Activated CD8-positive, alpha-beta T cell treated with anti-CD3 and anti-CD28 coated beads, Interleukin-2, amount 10 ng/mL, durations not matched to agents 7 days and 5 days (primary cell): ENCODE measurements around the gene NBEAL2. TPM values are rescaled to one million over a fixed set of nuclear protein-coding genes. Genes with fewer than 3 reads are reported as not detected.

Experiments
- ATAC-seq: fragments of 150-1000 bp; cut with Tn5 transposase; one replicate; pipeline ENCODE4 v1.10.0; 2021; ENCODE audit warnings: moderate library complexity
- CTCF ChIA-PET: fragments of 350-600 bp; sonication (Branson Sonifier 250); formaldehyde crosslinking; loops from one replicate; lab custom pipeline; 2021; ENCODE audit warnings: antibody characterized with exemption; lab: Charles Lee
- POLR2A ChIA-PET: fragments of 350-600 bp; sonication (Branson Sonifier 250); formaldehyde crosslinking; loops from one replicate; lab custom pipeline; 2021; ENCODE audit warnings: antibody characterized with exemption; lab: Charles Lee
- DNase-seq: peaks from one replicate; pipeline ENCODE4 v3.0.0-alpha.2; 2020
- H3K27ac Mint-ChIP-seq: one replicate; pipeline ENCODE4 v1.8.0; 2021; ENCODE audit warnings: mild to moderate bottlenecking, mixed read lengths
- H3K27me3 Mint-ChIP-seq: one replicate; pipeline ENCODE4 v1.8.0; 2021; ENCODE audit warnings: low read depth, mixed read lengths
- H3K36me3 Mint-ChIP-seq: one replicate; pipeline ENCODE4 v1.8.0; 2021; ENCODE audit warnings: low read depth, mixed read lengths
- H3K4me1 Mint-ChIP-seq: one replicate; pipeline ENCODE4 v1.8.0; 2021; ENCODE audit warnings: low read depth, mixed read lengths
- H3K4me3 Mint-ChIP-seq: one replicate; pipeline ENCODE4 v1.8.0; 2021; ENCODE audit warnings: mild to moderate bottlenecking, mixed read lengths
- H3K9me3 Mint-ChIP-seq: one replicate; pipeline ENCODE4 v1.8.0; 2022; ENCODE audit warnings: mixed read lengths; ENCODE audit not compliant: insufficient read depth
- total RNA-seq, 2 experiments: library from RNA; stranded (reverse); gene quantifications; one replicate each; pipeline ENCODE4 v1.2.3, GENCODE V29; 2021

The NBEAL2 gene
- total RNA-seq, 2 experiments from 2014 or later: 206 to 212 TPM

- peak overlapping the region; percentile 87 for H3K4me3 Mint-ChIP-seq
- no peaks in the 10 kb centered on the region for H3K27me3 Mint-ChIP-seq
- peak overlapping the region; percentile 83 for H3K27ac Mint-ChIP-seq
- DNase-seq (peak; percentile 39), ATAC-seq (no peak)
- H3K9me3 Mint-ChIP-seq: no peaks in the 10 kb centered on the region
- peaks cover 29% of the 10 kb centered on the region for H3K36me3 Mint-ChIP-seq
- H3K4me1 Mint-ChIP-seq: peaks cover 60% of the 10 kb centered on the region
- CTCF ChIA-PET: interaction anchor here (1.2 to 3.0 kb wide), 4 partner anchors 13 to 71 kb away, joined by 3 to 14 read pairs (median 6); no protein-coding TSS in a partner anchor
- POLR2A ChIA-PET: interaction anchor here (0.5 to 4.7 kb wide), 16 partner anchors 8 to 345 kb away, joined by 3 to 22 read pairs (median 5); no protein-coding TSS in a partner anchor
Measured at GRCh38 chr3:46979958-46980497, 562 bp downstream of the NBEAL2 start.

- peak overlapping the region; percentile 64 for H3K4me3 Mint-ChIP-seq
- ATAC-seq: no peak
- CTCF ChIA-PET: interaction anchor here (2.6 to 3.0 kb wide), 2 partner anchors 59 to 73 kb away, joined by 9 to 14 read pairs; no protein-coding TSS in a partner anchor
- DNase-seq: no peak
- peak overlapping the region; percentile 63 for H3K27ac Mint-ChIP-seq
- peaks cover 71% of the 10 kb centered on the region for H3K4me1 Mint-ChIP-seq
- H3K9me3 Mint-ChIP-seq: no peaks in the 10 kb centered on the region
- POLR2A ChIA-PET: interaction anchor here (0.7 to 1.1 kb wide), 3 partner anchors 15 to 399 kb away, joined by 4 read pairs; partner anchors contain the start of gene PTPN23
- peaks cover 32% of the 10 kb centered on the region for H3K36me3 Mint-ChIP-seq
- no peaks in the 10 kb centered on the region for H3K27me3 Mint-ChIP-seq
Measured at GRCh38 chr3:46981932-46982471, 2.5 kb downstream of the NBEAL2 start.

- H3K4me3 Mint-ChIP-seq: no peak overlapping the region
- peak overlapping the region; percentile 81 for H3K27ac Mint-ChIP-seq
- POLR2A ChIA-PET: interaction anchor here (1.1 kb wide), 1 partner anchor 23 kb away, joined by 4 read pairs; no protein-coding TSS in a partner anchor
Measured at GRCh38 chr3:46982546-46982945, 3.1 kb downstream of the NBEAL2 start.

GRCh38 chr3:46984591-46985459, 5.4 kb downstream of the NBEAL2 start:
- H3K4me1 Mint-ChIP-seq: peaks cover 80% of the 10 kb centered on the region
- ChIA-PET CTCF (no interaction called here), POLR2A (interaction anchor here (1.2 to 1.4 kb wide), 2 partner anchors 9 to 34 kb away, joined by 3 to 4 read pairs; no protein-coding TSS in a partner anchor)
- peaks cover 50% of the 10 kb centered on the region for H3K36me3 Mint-ChIP-seq
- peak overlapping the region; percentile 47 for H3K27ac Mint-ChIP-seq
- H3K27me3 Mint-ChIP-seq: no peaks in the 10 kb centered on the region
- DNase-seq (no peak), ATAC-seq (no peak)
- no peak overlapping the region for H3K4me3 Mint-ChIP-seq
- H3K9me3 Mint-ChIP-seq: no peaks in the 10 kb centered on the region

More at GRCh38 chr3:46982546-46982945, 3.1 kb downstream of the NBEAL2 start:
- H3K36me3 Mint-ChIP-seq: peaks cover 32% of the 10 kb centered on the region
- DNase-seq (no peak), ATAC-seq (no peak)
- H3K9me3 Mint-ChIP-seq: no peaks in the 10 kb centered on the region
- peaks cover 71% of the 10 kb centered on the region for H3K4me1 Mint-ChIP-seq
- H3K27me3 Mint-ChIP-seq: no peaks in the 10 kb centered on the region
- CTCF ChIA-PET: no interaction called here

- Mint-ChIP-seq H3K27ac (peak overlapping the region; percentile 93), H3K4me3 (no peak overlapping the region), H3K36me3 (peaks cover 58% of the 10 kb centered on the region), H3K9me3 (no peaks in the 10 kb centered on the region), H3K4me1 (peaks cover 87% of the 10 kb centered on the region), H3K27me3 (no peaks in the 10 kb centered on the region)
- DNase-seq: no peak
- CTCF ChIA-PET: interaction anchor here (0.9 to 2.3 kb wide), 2 partner anchors 12 to 21 kb away, joined by 3 to 10 read pairs; no protein-coding TSS in a partner anchor
- ATAC-seq: no peak
- POLR2A ChIA-PET: no interaction called here
Measured at GRCh38 chr3:46985588-46985987, 6.1 kb downstream of the NBEAL2 start.

- Mint-ChIP-seq H3K36me3 (peaks cover 53% of the 10 kb centered on the region), H3K4me3 (peak overlapping the region; percentile 80), H3K4me1 (peaks cover 83% of the 10 kb centered on the region), H3K27ac (peak overlapping the region; percentile 93), H3K27me3 (no peaks in the 10 kb centered on the region), H3K9me3 (no peaks in the 10 kb centered on the region)
- CTCF ChIA-PET: interaction anchor here (0.9 to 2.3 kb wide), 2 partner anchors 12 to 20 kb away, joined by 3 to 10 read pairs; no protein-coding TSS in a partner anchor
- DNase-seq (no peak), ATAC-seq (no peak)
- POLR2A ChIA-PET: interaction anchor here (2.5 kb wide), 1 partner anchor 8 kb away, joined by 22 read pairs; the partner anchor contains the start of genes CCDC12 and NBEAL2
Measured at GRCh38 chr3:46986055-46986730, 6.7 kb downstream of the NBEAL2 start.

GRCh38 chr3:46986782-46987310, 7.4 kb downstream of the NBEAL2 start:
- POLR2A ChIA-PET: interaction anchor here (0.6 to 2.5 kb wide), 7 partner anchors 9 to 434 kb away, joined by 3 to 22 read pairs (median 3); partner anchors contain the start of genes CCDC12 and NBEAL2

GRCh38 chr3:46987319-46987742, 7.9 kb downstream of the NBEAL2 start:
- DNase-seq (no peak), ATAC-seq (peak; percentile 28)
- no peaks in the 10 kb centered on the region for H3K9me3 Mint-ChIP-seq
- H3K4me1 Mint-ChIP-seq: peaks cover 74% of the 10 kb centered on the region
- ChIA-PET POLR2A (interaction anchor here (0.6 to 2.5 kb wide), 8 partner anchors 9 to 434 kb away, joined by 3 to 22 read pairs (median 3); partner anchors contain the start of genes CCDC12 and NBEAL2), CTCF (interaction anchor here (1.1 to 2.3 kb wide), 3 partner anchors 11 to 64 kb away, joined by 3 to 10 read pairs (median 4); no protein-coding TSS in a partner anchor)
- no peaks in the 10 kb centered on the region for H3K27me3 Mint-ChIP-seq
- peak overlapping the region; percentile 80 for H3K4me3 Mint-ChIP-seq
- H3K27ac Mint-ChIP-seq: peak overlapping the region; percentile 93
- H3K36me3 Mint-ChIP-seq: peaks cover 56% of the 10 kb centered on the region

More at GRCh38 chr3:46986782-46987310, 7.4 kb downstream of the NBEAL2 start:
- H3K36me3 Mint-ChIP-seq: peaks cover 54% of the 10 kb centered on the region
- H3K4me1 Mint-ChIP-seq: peaks cover 77% of the 10 kb centered on the region
- H3K4me3 Mint-ChIP-seq: peak overlapping the region; percentile 80
- H3K27me3 Mint-ChIP-seq: no peaks in the 10 kb centered on the region
- DNase-seq: no peak
- CTCF ChIA-PET: interaction anchor here (1.1 to 2.3 kb wide), 3 partner anchors 11 to 64 kb away, joined by 3 to 10 read pairs (median 4); no protein-coding TSS in a partner anchor
- no peak for ATAC-seq
- H3K9me3 Mint-ChIP-seq: no peaks in the 10 kb centered on the region
- peak overlapping the region; percentile 93 for H3K27ac Mint-ChIP-seq

GRCh38 chr3:46987743-46988401, 8.4 kb downstream of the NBEAL2 start:
- CTCF ChIA-PET: interaction anchor here (1.1 to 2.3 kb wide), 3 partner anchors 10 to 65 kb away, joined by 3 to 10 read pairs (median 4); no protein-coding TSS in a partner anchor
- H3K36me3 Mint-ChIP-seq: peaks cover 54% of the 10 kb centered on the region
- POLR2A ChIA-PET: interaction anchor here (0.6 to 2.5 kb wide), 8 partner anchors 10 to 433 kb away, joined by 3 to 22 read pairs (median 3); partner anchors contain the start of genes CCDC12 and NBEAL2

GRCh38 chr3:46988616-46989015, 9.2 kb downstream of the NBEAL2 start:
- H3K9me3 Mint-ChIP-seq: no peaks in the 10 kb centered on the region
- H3K4me3 Mint-ChIP-seq: peak overlapping the region; percentile 80
- peaks cover 54% of the 10 kb centered on the region for H3K36me3 Mint-ChIP-seq
- peaks cover 66% of the 10 kb centered on the region for H3K4me1 Mint-ChIP-seq
- ChIA-PET POLR2A (interaction anchor here (2.5 kb wide), 1 partner anchor 10 kb away, joined by 22 read pairs; the partner anchor contains the start of genes CCDC12 and NBEAL2), CTCF (no interaction called here)
- H3K27me3 Mint-ChIP-seq: no peaks in the 10 kb centered on the region
- DNase-seq (no peak), ATAC-seq (no peak)
- H3K27ac Mint-ChIP-seq: peak overlapping the region; percentile 93

More at GRCh38 chr3:46987743-46988401, 8.4 kb downstream of the NBEAL2 start:
- Mint-ChIP-seq H3K4me1 (peaks cover 69% of the 10 kb centered on the region), H3K9me3 (no peaks in the 10 kb centered on the region), H3K27ac (peak overlapping the region; percentile 93), H3K4me3 (peak overlapping the region; percentile 80), H3K27me3 (no peaks in the 10 kb centered on the region)
- ATAC-seq (peak; percentile 97), DNase-seq (peak; percentile 96)
